Stimulated activated CD8-positive, alpha-beta memory T cell treated with anti-CD3 and anti-CD28 coated beads, Interleukin-2, amount 100 ng/mL, for 1 hour (primary cell): ENCODE data around the gene NXPH3.

Experiments used
- DNase-seq, 2 donors: peaks; one replicate each; pipeline ENCODE4 v3.0.0-alpha.2; 2020; ENCODE audit warnings: low read depth in 2 of 2

The NXPH3 gene

GRCh38 chr17:49592263-49592662 is 16.6 kb downstream of the NXPH3 start:
- DNase-seq, result no peak

DNA sequence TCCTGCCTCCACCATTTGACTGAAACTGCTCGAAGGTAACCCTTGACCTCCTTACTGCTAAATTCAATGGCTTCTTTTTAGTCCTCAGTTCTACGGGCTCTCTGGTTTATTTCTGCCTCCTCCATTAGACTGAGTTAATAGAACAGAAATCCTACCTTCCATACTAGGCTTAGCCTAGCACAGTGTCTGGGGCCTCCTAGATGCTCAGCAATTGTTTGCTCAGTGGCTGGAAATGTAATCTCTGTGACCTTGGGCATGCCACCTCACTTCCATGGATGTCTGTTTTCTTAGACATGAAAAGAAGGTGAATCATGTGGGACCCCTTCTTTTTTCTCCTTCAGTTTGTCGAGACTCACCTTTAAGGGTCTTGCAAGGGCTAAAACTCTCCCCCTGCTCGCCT is 19.7 kb downstream of the NXPH3 start:
- no peak for DNase-seq

- DNase-seq, result no peak
These were observed 20.3 kb downstream of the NXPH3 start for GRCh38 chr17:49595980-49596379.

DNA sequence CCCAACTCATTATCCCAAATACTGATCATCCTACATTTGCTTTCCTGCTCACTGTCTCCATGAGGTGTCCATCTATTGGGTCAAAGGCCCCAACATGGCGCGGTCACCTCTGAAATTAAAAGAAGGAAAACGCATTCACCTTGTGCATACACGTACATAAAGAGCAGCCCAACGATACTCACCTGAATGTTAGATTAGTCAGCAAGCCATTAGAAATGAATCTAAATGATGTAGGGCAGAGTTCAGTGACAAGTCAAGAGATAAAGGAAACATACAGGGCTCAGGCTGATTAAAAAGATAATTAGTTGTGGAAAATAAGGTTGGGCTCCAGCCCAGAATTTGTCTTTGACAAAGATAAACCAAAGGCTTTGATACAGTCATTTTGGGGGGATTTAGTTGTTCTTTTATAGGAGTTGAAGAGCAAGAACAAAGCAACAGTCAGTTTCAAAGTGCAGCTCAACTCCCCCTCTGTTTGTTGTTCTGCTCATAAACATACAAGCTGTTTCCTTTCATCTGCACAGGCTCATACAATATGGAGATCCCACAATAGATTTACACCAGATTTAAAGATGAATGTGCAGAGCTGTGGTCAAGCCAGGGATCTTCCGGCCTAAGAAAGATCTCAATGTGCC is 21.1 kb downstream of the NXPH3 start:
- DNase-seq, result no peak

- DNase-seq, result no peak
These were observed 21.8 kb downstream of the NXPH3 start for GRCh38 chr17:49597436-49597835.

DNA sequence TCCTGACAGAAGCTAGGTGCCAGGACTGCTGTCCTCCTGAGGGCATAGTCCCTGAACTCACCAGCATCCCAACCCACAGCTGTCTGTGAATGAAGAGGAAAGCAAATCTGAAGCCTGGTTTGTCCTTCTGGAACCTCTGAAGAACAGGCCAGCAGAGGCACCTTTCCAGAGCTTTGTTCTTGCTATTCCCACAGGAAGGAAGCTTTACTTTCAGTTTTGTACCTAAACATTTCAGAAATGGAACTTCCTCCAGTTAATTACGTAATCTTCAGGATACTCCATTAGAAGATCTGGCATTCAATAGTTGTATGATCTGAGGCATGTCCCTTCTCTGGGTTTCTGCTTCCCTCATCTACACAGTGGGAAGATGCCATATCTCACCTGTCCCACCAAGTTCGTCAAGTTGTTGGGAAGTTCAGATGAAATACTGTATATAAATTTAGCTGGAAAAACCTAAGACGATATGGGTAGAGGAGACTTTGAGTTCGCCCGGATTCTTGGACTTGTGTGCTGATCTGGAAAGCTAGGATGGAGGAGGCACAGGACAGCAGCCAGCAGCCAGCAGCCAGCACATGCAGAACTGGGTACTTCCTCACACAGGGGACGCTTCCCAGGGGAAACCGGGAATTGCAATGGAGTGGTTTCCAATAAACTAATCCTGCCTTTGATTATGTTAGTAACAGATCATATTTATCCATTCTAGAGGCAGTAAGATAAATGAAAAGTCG is 22.4 kb downstream of the NXPH3 start:
- DNase-seq, result no peak

GRCh38 chr17:49598918-49599317 is 23.2 kb downstream of the NXPH3 start:
- DNase-seq, result no peak

- DNase-seq, result no peak
These were observed 25.3 kb downstream of the NXPH3 start for GRCh38 chr17:49600949-49601348.

- DNase-seq, result no peak
These were observed 27.1 kb downstream of the NXPH3 start for GRCh38 chr17:49602783-49603182.

- no peak for DNase-seq
These were observed 27.6 kb downstream of the NXPH3 start for GRCh38 chr17:49603238-49603637.

- DNase-seq, result no peak
These were observed 28.0 kb downstream of the NXPH3 start for GRCh38 chr17:49603720-49604119.

DNA sequence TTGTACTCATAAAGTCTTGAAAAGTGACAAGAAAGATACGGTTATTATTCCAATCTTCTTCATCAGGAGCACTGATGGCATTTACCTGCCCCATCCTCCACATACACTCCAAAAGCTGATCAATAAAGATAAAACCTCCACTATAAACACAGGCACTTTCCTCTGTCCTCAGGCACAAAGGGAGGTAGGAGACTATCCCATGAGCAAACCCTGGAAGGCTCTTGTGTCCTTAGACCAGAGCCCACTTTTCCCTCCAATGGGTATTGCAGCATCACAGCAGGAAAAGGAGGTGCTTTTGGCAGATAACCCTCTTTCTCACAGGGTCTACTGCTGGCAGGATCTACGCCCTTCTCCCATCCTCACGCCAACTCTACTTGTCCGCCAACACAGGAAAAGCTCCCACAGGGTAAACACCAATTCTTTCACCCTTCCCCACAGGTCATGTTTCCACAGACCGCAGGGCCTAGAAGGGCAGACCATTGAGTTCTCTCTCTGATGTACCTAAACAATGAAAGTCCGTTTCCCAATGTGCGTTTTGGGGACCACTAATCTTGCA is 28.7 kb downstream of the NXPH3 start:
- DNase-seq, result no peak

DNA sequence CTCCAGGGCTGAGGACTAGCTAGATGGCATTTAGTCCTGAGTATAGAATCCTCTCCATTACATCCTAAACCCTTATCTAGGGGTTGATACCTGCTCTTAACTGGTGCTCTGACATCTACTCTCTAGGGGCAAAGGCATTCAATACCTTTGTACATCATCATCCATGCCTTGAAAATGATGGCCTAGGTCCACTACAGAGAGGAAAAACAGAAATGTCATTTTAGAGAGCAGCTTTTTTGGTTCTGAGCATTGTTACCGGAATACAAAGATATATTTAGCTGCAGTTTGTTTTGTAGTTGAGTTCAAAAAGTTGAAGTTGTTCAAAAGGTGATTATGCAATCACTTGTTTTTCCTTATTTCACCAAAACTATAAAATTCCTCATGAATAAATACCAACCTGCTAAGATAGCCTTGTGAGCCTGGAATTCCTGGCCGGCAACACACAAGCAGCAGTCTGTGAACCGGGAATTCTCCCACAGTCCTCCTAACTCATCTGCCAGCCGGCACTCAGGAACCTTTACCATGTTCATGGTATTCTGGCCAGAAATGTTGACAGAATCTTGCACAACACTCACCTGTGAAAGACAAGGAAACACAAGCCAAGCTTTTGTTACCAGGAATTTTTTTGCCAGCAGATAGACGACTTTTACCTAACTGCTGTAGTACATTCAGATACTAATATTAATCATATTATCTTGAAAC is 35.4 kb downstream of the NXPH3 start:
- DNase-seq, result no peak

DNA sequence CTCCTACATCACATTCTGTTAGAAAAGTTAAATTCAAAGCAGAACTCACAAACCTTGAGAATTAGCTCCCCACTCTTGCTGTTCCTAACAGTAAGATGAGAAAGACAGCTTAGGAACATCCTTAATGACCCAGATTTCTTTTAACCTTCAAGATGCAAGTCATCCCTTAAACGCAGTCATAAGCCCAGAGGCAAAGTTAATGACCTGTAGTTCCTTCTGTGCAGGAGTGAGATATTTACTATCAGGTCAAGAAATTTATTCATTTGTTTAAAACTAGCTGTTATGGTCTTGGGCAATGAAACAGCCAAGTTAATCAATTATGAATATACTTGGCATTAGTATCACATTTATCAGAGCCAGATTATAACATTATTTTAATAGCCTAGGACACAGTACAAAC is 37.1 kb downstream of the NXPH3 start:
- DNase-seq, result no peak

- DNase-seq, result no peak
These were observed 37.6 kb downstream of the NXPH3 start for GRCh38 chr17:49613182-49613800.

- DNase-seq, result no peak
These were observed 40.4 kb downstream of the NXPH3 start for GRCh38 chr17:49616086-49616485.

DNA sequence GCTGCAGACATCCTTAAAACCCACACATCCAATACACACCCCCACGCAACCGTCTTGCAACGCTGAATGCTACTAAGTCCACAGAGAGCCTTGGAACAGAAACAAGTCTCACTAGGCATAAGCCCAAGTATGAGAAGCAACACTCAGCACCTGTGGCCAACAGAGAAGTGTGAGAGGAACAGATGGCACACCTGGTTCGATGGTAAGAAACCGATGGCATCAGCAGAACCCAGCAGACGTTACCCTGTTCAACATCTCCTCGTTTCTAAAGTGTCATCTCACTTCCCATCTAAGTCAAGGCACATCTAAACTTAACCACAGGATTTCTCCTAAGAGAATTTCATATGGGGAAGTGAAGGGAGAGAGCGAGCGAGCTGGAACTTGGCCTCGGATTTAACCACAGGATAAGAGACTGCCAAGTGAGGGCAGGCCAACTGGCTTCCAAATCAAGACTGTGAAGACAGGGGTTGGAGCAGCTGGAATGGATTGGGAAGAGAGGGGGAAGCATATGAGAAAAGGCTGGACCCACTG is 41.0 kb downstream of the NXPH3 start:
- no peak for DNase-seq

- no peak for DNase-seq
These were observed 42.4 kb downstream of the NXPH3 start for GRCh38 chr17:49618028-49618611.

DNA sequence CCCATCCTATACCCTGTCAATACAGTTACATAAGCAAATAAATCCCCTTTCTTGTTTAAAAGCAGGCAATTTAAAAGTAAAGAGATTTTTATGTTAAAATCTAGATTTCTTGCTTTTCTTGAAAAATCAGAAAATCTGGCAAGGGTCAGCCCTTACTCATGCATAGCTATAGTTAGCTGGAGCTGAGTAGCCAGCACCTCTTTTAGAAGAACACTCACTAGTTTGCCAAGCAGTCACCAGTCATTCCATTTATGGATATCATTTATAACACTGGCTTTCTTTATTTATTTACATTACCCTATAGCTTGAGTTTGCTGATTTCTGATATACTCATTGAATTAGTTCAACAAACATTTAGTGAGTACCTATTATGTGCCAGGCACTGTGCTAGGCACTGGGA is 45.7 kb downstream of the NXPH3 start:
- DNase-seq, result no peak

DNA sequence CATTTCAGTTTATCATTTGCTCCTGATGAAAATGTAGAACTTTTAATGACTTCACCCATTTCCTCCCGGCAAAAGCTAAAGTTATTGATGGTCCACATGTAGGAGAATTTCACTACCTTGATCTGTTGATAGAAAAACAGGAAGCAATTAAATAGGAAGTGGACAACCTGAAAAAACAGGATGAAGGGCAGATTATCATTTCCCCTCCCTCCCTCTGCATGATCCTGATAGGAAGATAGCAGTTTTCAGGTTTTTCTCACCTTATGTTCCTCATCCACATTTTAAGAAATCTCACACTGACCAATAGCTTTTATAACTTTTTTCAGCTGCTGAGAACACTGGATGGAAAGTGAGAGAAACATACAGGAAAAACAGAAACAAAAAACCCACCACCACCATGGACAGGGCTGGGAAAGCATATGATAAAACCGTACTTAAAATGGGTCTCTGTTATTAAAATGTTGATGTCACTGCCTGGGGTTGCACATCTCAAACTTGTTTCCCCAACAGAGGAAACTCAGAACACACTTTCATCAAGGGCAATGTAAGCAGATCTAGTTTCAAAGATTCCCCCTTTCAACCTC is 46.4 kb downstream of the NXPH3 start:
- no peak for DNase-seq

DNA sequence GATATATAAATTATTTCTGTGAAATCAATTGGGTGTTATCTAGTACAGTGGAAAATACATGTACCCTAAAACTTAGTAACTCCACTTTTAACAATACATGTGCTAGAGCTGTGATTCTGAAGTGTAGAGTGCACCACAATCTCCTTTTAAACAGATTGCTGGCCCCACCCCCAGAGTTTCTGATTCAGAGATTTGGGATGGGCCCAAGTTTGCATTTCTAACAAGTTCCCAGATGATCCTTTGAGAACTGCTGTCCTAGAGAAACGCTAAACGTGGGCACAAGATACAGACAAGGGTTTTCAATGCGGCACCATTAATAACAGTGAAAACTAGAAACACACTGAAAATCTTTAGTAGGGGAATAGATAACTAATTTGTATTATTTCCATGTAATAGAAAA is 49.2 kb downstream of the NXPH3 start:
- no peak for DNase-seq
